NCI-H2227 (cell line): ENCODE results near the gene SLC38A5.

Experiments
- DNase-seq: peaks from one replicate; lab custom pipeline; 2025; ENCODE audit not compliant: unreplicated experiment; lab: John Stamatoyannopoulos, UW

The SLC38A5 gene

GRCh38 chrX:48492293-48492910 lies 22.3 kb upstream of the SLC38A5 start:
- no peak for DNase-seq

DNA sequence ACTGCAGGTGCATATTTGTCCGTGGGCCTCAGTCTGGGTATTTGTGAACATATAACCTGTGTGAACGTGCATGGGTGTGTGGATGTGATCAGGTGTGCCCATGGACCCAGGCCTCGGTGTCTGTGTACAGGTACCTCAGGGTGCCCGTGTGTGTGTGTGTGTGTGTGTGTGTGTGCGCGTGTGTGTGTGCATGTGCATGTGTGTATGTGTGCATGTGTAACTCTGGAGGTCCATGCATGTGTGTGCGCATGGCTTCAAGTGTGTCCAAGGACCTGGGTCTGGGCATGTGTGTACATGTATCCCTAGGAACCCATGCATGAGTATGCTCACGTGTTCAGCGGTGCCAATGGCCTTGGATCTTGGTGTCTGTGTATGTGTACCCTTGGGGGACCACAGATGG lies 21.7 kb upstream of the SLC38A5 start:
- no peak for DNase-seq

- no peak for DNase-seq
These were observed 20.6 kb upstream of the SLC38A5 start for GRCh38 chrX:48490661-48491060.

DNA sequence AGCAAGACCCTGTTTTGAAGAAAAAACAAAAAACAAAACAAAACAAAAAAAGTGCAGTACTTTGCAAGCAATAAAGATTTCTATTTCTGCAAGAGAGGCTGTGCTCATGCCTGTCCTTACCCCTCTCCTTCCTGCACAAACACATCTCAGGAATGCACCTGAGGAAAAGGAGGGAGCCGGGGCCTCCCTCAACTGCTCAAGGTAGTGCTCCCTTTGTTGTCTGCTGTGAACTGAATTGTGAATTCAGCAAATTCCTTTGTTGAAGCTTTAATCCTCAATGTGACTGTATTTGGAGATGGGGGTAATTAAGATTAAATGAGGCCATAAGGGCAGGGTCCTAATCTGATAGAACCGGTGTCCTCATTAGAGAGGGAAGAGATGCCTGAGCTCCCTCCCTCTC lies 19.8 kb upstream of the SLC38A5 start:
- no peak for DNase-seq

GRCh38 chrX:48489296-48489695 lies 19.2 kb upstream of the SLC38A5 start:
- DNase-seq = no peak

- DNase-seq = no peak
These were observed 18.0 kb upstream of the SLC38A5 start for GRCh38 chrX:48488034-48488433.

GRCh38 chrX:48487362-48487798 lies 17.3 kb upstream of the SLC38A5 start:
- no peak for DNase-seq

DNA sequence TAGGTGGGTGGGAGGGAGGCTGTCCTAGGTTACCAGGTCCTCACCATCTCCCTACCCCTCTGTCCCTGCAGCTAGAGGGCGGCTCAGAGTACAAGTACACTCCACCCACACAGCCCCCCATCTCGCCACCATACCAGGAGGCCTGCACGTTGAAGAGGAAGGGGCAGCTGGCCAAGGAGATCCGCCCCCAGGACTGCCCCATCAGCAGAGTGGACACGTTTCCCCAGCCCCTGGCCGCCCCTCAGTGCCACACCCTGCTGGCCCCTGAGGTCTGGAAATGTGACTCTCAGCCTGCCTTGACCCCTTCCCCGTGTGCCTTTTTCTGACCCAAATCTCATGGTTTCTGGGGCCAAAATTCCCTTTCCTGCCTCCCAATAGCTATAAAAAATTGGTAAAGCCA lies 12.5 kb upstream of the SLC38A5 start:
- no peak for DNase-seq

DNA sequence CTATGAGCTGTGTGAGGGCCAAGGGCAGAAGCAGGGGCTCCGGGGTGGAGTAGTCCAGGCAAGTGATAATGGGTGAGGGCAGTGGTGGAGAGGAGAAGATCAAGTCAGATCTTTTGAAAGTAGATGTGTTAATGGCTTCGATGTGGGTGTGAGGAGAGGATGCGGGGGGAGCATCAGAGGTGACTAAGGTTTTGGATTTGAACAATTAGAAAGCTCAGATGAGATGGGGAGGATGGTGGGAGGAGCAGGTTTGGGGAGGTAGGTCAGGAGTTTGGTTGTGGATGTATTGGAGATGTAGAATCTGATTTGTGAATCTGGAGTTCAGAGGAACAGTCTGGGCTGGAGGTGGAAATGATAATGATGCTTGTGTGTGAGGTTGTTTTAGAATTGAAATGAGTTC lies 10.5 kb upstream of the SLC38A5 start:
- no peak for DNase-seq

GRCh38 chrX:48480142-48480541 lies 10.1 kb upstream of the SLC38A5 start:
- DNase-seq = no peak

- no peak for DNase-seq
These were observed 8.7 kb upstream of the SLC38A5 start for GRCh38 chrX:48478806-48479205.

- no peak for DNase-seq
These were observed 8.1 kb upstream of the SLC38A5 start for GRCh38 chrX:48477960-48478755.

DNA sequence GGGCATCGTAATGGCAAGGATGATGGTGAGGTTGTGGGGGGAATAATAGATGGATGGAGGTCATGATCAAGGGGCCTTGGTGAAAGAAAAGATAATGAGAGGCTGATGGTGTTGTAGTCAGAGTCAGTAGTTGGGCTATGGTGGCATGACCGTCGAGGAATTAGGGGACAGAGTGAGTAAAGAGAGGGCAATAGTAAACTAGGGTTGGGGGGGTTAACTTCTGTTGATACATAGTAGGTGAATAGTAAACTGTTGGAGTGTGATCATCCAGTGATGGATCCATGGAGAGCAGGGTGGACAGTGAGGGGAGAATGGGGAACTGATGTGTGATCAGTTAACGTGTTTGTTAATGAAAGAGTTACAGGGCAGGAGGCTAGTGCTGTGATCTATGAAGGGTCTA lies 6.9 kb upstream of the SLC38A5 start:
- no peak for DNase-seq

GRCh38 chrX:48475774-48476577 lies 5.9 kb upstream of the SLC38A5 start, which contains the start of gene FTSJ1:
Gene FTSJ1, plus strand, starts transcription at chrX:48476199. Its CDS starts 1,849 bp downstream, at chrX:48478048.
- DNase-seq = peak; percentile 96

DNA sequence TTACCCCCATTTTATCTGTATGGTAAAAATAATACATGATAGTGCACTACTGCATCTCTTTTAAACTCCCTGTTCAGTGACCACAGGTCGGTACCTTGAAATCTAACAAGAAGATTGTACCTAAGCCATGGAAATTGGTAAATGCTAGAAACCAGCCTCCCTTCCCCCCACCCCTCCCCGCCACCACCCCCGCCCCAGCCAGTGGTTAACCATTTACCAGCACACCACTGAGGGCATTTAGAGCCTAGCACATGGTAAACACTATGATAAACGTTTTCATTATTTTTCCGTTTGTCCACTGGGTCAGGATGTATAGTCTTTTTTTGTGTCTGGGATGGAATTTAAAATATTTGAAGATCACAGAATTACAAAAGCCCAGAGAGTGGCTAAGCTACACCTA lies 5.2 kb upstream of the SLC38A5 start:
- peak; percentile 46 for DNase-seq

GRCh38 chrX:48474581-48474980 lies 4.5 kb upstream of the SLC38A5 start:
- DNase-seq = no peak

- DNase-seq = no peak
These were observed 4.1 kb upstream of the SLC38A5 start for GRCh38 chrX:48474127-48474526.

- no peak for DNase-seq
These were observed 3.6 kb upstream of the SLC38A5 start for GRCh38 chrX:48473704-48473990.

- DNase-seq = no peak
These were observed 3.0 kb upstream of the SLC38A5 start for GRCh38 chrX:48472851-48473703.

DNA sequence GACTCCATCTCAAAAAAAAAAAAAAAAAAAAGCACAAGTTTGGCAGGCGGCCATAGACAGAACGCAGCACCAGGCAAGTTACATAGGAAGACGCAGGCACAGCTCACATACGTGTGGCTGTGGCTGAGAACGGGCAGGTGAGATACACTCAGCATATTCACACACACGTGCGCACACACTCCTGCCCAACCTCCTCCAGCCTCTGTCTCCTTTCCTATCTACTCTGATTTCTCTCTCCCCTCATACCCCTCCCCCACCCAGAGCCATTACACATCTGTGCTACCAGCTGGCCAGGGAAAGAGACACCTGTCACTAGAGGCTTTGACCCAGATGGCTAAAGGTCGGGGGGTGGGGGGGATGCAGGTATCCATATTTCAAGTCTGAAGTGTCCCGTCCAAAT lies 2.2 kb upstream of the SLC38A5 start:
- no peak for DNase-seq

DNA sequence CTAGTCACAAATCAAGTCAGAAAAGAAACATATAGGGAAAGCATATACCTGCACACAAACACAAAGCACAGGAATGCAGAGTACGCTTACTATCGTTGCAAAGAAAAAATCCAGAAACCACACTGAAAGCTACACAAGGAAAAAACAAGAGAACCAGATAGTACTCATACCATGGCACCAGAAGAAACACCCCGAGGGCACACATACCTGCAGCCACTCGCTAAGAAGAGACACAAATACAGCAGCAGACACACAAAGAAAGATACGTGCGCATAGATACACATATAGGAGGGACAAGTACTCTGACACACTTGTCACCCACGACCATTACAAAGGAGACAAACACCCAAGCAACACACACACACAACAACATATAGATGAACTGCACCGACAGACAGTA lies 1.4 kb upstream of the SLC38A5 start:
- DNase-seq = no peak
